Activated B cell treated with CpG ODN at 0.5 μM for 24 hours (primary cell): ENCODE data around the gene HNRNPA3. TPM values are rescaled to one million over a fixed set of nuclear protein-coding genes. Genes with fewer than 3 reads are reported as not detected.

ENCODE experiments used
- ATAC-seq: fragments of 200-7000 bp; cut with Tn5 transposase; one replicate; pipeline ENCODE4 v1.10.0; 2021; ENCODE audit warnings: low read depth, mild to moderate bottlenecking, moderate library complexity
- CTCF ChIA-PET: fragments of 350-600 bp; sonication (Branson Sonifier 250); formaldehyde crosslinking; loops from one replicate; lab custom pipeline; 2021; ENCODE audit warnings: antibody characterized with exemption; lab: Charles Lee
- POLR2A ChIA-PET: fragments of 350-600 bp; sonication (Branson Sonifier 250); formaldehyde crosslinking; loops from one replicate; lab custom pipeline; 2021; ENCODE audit warnings: antibody characterized with exemption; lab: Charles Lee
- DNase-seq: peaks from one replicate; pipeline ENCODE4 v3.0.0; 2022
- H3K27ac Mint-ChIP-seq: one replicate; pipeline ENCODE4 v1.8.0; 2020; ENCODE audit warnings: mixed read lengths
- H3K27me3 Mint-ChIP-seq: one replicate; pipeline ENCODE4 v1.8.0; 2021; ENCODE audit warnings: mixed read lengths
- H3K36me3 Mint-ChIP-seq: one replicate; pipeline ENCODE4 v1.8.0; 2021; ENCODE audit warnings: low read depth, mixed read lengths
- H3K4me1 Mint-ChIP-seq: one replicate; pipeline ENCODE4 v1.8.0; 2021; ENCODE audit warnings: mixed read lengths
- H3K4me3 Mint-ChIP-seq: one replicate; pipeline ENCODE4 v1.8.0; 2020; ENCODE audit warnings: mild to moderate bottlenecking, mixed read lengths
- H3K9me3 Mint-ChIP-seq: one replicate; pipeline ENCODE4 v1.8.0; 2020; ENCODE audit warnings: mixed read lengths
- CTCF ChIP-seq: fragments of 200-600 bp; IDR thresholded peaks from one replicate; pipeline ENCODE4 v1.8.0; 2022; ENCODE audit warnings: antibody characterized with exemption, mild to moderate bottlenecking
- intact Hi-C: fragments of 100-400 bp; cut with micrococcal nuclease; formaldehyde crosslinking; loops from one replicate; pipeline ENCODE4 v1.15.1; 2024
- total RNA-seq: library from RNA; stranded (reverse); gene quantifications from 2 replicates; pipeline ENCODE4 v1.2.3, GENCODE V29; 2022

Gene HNRNPA3
- total RNA-seq, 1 donor from 2014 or later: 254 TPM

- ATAC-seq: no peak
- peaks cover 21% of the 10 kb centered on the region for H3K4me1 Mint-ChIP-seq
- POLR2A ChIA-PET: interaction anchor here (1.5 kb wide), 1 partner anchor 57 kb away, joined by 7 read pairs; the partner anchor contains the start of gene HNRNPA3
- no peaks in the 10 kb centered on the region for H3K27me3 Mint-ChIP-seq
- DNase-seq: no peak
- peaks cover 4% of the 10 kb centered on the region for H3K36me3 Mint-ChIP-seq
- no peaks in the 10 kb centered on the region for H3K9me3 Mint-ChIP-seq
- CTCF ChIA-PET: no interaction called here
- H3K4me3 Mint-ChIP-seq: no peak overlapping the region
- H3K27ac Mint-ChIP-seq: no peak overlapping the region
- no peak for TF ChIP-seq CTCF
- intact Hi-C loops: no loop called here
These were observed 56.3 kb downstream of the HNRNPA3 start for GRCh38 chr2:177268901-177269300.

GRCh38 chr2:177270531-177270930 is 57.9 kb downstream of the HNRNPA3 start:
- no peak for DNase-seq
- H3K27me3 Mint-ChIP-seq: no peaks in the 10 kb centered on the region
- ChIA-PET CTCF (interaction anchor here (1.3 kb wide), 1 partner anchor 105 kb away, joined by 3 read pairs; no protein-coding TSS in a partner anchor), POLR2A (no interaction called here)
- no peak for TF ChIP-seq CTCF
- peaks cover 16% of the 10 kb centered on the region for H3K4me1 Mint-ChIP-seq
- no peak overlapping the region for H3K4me3 Mint-ChIP-seq
- H3K9me3 Mint-ChIP-seq: no peaks in the 10 kb centered on the region
- intact Hi-C loops: no loop called here
- H3K27ac Mint-ChIP-seq: no peak overlapping the region
- ATAC-seq: no peak
- H3K36me3 Mint-ChIP-seq: no peaks in the 10 kb centered on the region

GRCh38 chr2:177271981-177272666 is 59.5 kb downstream of the HNRNPA3 start:
- H3K27me3 Mint-ChIP-seq: no peaks in the 10 kb centered on the region
- no peak for DNase-seq
- no peaks in the 10 kb centered on the region for H3K9me3 Mint-ChIP-seq
- H3K4me3 Mint-ChIP-seq: no peak overlapping the region
- ATAC-seq: no peak
- CTCF ChIA-PET: interaction anchor here (1.0 to 3.1 kb wide), 3 partner anchors 9 to 107 kb away, joined by 4 to 10 read pairs (median 7); no protein-coding TSS in a partner anchor
- no peak for TF ChIP-seq CTCF
- intact Hi-C loops: no loop called here
- no peaks in the 10 kb centered on the region for H3K36me3 Mint-ChIP-seq
- POLR2A ChIA-PET: interaction anchor here (3.6 kb wide), 1 partner anchor 8 kb away, joined by 18 read pairs; the partner anchor contains the start of gene NFE2L2
- no peak overlapping the region for H3K27ac Mint-ChIP-seq
- H3K4me1 Mint-ChIP-seq: peaks cover 5% of the 10 kb centered on the region

- ChIA-PET POLR2A (interaction anchor here (1.0 to 3.6 kb wide), 2 partner anchors 9 to 61 kb away, joined by 5 to 18 read pairs; partner anchors contain the start of gene NFE2L2), CTCF (interaction anchor here (1.3 to 3.1 kb wide), 3 partner anchors 24 to 108 kb away, joined by 3 to 10 read pairs (median 7); no protein-coding TSS in a partner anchor)
- Mint-ChIP-seq H3K9me3 (no peaks in the 10 kb centered on the region), H3K4me3 (no peak overlapping the region), H3K36me3 (no peaks in the 10 kb centered on the region), H3K27ac (no peak overlapping the region), H3K4me1 (peaks cover 4% of the 10 kb centered on the region), H3K27me3 (no peaks in the 10 kb centered on the region)
- TF ChIP-seq CTCF: no peak
- DNase-seq (no peak), ATAC-seq (no peak)
- intact Hi-C loops: no loop called here
These were observed 60.2 kb downstream of the HNRNPA3 start for GRCh38 chr2:177272765-177273164.

GRCh38 chr2:177273408-177273807 is 60.8 kb downstream of the HNRNPA3 start:
- TF ChIP-seq CTCF: no peak
- CTCF ChIA-PET: interaction anchor here (1.5 to 3.1 kb wide), 3 partner anchors 9 to 109 kb away, joined by 3 to 10 read pairs (median 4); partner anchors contain the start of gene NFE2L2
- H3K27me3 Mint-ChIP-seq: no peaks in the 10 kb centered on the region
- H3K36me3 Mint-ChIP-seq: no peaks in the 10 kb centered on the region
- POLR2A ChIA-PET: interaction anchor here (1.0 to 3.6 kb wide), 2 partner anchors 9 to 62 kb away, joined by 5 to 18 read pairs; partner anchors contain the start of gene NFE2L2
- no peak for ATAC-seq
- no peak for DNase-seq
- intact Hi-C loops: no loop called here
- peaks cover 4% of the 10 kb centered on the region for H3K4me1 Mint-ChIP-seq
- H3K4me3 Mint-ChIP-seq: no peak overlapping the region
- no peak overlapping the region for H3K27ac Mint-ChIP-seq
- no peaks in the 10 kb centered on the region for H3K9me3 Mint-ChIP-seq
